ENCODE results near the gene SMURF2.

- TF ChIP-seq CTCF (conservative IDR thresholded peaks at IDR 0.05 in 1 of 2, IDR thresholded peaks at IDR 0.05 in 1 of 2; ENCODE audit: low read depth in 1 of 2, low read length in 2 of 2) = no peak
- no peak for TF ChIP-seq EZH2 (IDR thresholded peaks at IDR 0.05; ENCODE audit: low read length, missing control alignments)
Measured at GRCh38 chr17:64687376-64687775, 25.3 kb upstream of the SMURF2 start.
